GM18870 (cell line): Measurements from ENCODE around the gene C1orf87.

ENCODE experiments used
- ATAC-seq: cut with Tn5 transposase; IDR thresholded peaks from one replicate; pipeline ENCODE4 v1.9.1; 2021; ENCODE audit warnings: moderate library complexity; ENCODE audit not compliant: unreplicated experiment

The C1orf87 gene

GRCh38 chr1:60073605-60074278, at the start of gene C1orf87:
TSS of gene C1orf87 (minus strand) at chr1:60073770. CDS start at chr1:60072643, 1,127 bp downstream.
- ATAC-seq: no peak

GRCh38 chr1:60118085-60118484, 44.5 kb upstream of the C1orf87 start:
- no peak for ATAC-seq

DNA sequence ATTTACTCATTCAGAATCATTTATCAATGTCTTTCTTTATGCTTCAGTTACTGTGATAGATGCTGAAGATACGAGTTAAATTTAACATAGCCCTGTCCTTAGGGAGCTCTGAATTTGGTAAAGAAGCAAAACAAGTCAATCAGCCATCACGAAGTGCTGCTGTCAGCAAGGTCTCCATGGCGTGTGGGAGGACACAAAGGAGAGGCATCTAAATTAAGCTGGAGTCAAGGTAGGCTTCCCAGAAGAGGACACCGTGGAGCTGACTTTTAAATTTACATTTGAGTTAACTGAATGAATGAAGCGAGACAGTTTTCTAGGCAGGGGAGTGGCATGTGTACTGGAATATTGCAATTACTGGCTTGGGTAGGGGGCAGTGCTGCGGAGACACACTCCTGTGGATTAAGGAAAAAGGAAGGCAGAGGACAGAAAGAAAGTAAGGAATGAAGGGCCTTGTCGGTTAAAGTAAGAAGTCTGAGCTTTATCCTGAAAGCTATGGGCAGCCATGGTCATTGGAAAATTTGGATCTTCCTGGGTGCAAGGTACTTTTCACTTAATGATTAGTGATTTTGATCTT, 41.3 kb upstream of the C1orf87 start:
- ATAC-seq: no peak

GRCh38 chr1:60113596-60113995, 40.0 kb upstream of the C1orf87 start:
- no peak for ATAC-seq

DNA sequence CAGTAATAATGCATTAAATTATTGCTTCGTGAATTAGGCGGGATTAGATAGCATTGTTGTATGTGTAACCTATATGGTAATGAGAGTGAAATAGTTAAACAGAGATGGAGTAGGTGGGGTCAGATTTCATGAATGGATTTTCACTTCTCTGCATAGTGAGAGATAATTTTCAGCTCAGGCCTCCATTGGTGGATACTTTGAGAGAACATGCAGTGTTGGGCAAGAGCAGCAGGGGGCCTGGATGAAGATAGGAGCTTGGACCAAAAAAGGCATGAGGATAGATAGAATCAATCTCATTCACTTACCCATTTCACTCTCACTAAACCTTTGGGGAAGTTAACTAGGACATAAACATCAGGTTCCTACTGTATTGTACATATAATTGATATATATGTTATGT, 39.5 kb upstream of the C1orf87 start:
- ATAC-seq: no peak

DNA sequence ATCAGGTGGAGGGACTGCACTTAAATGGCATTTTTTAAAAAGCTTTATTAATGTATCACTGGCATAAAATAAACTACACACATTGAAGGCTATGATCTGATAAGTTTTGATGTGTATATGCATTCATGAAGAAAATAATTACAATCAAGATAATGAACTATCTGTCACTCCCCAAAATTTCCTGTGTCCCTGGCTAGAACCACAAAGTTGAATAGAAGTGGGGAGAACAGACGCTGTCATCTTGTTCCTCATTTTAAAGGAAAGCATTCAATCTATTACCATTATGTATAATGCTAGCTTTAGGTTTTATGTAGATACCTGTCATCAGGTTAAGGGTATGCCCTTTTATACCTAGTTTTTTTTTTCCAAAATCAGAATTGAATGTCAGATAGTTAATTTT, 38.1 kb upstream of the C1orf87 start:
- ATAC-seq: no peak

GRCh38 chr1:60111118-60111517, 37.5 kb upstream of the C1orf87 start:
- no peak for ATAC-seq

DNA sequence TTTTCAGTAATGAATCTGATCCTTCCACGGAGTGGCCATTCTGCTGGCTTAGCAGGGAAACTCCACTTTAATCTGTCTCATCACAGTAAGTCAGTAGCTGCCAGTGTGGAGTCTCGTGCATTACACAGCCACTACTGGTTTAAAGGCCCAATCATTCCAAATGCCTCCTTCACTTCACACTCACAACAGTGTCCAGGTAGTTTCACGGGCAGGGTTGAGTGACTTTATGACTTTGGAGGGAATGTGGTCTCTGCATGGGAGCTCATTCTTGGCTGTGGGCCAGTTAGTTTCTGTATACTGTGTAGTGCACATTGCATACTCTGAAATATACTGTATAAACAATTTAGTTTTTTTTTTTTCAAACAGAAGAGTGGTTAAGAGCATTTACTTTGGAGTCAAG, 34.6 kb upstream of the C1orf87 start:
- no peak for ATAC-seq

GRCh38 chr1:60103186-60103585, 29.6 kb upstream of the C1orf87 start:
- ATAC-seq: no peak

DNA sequence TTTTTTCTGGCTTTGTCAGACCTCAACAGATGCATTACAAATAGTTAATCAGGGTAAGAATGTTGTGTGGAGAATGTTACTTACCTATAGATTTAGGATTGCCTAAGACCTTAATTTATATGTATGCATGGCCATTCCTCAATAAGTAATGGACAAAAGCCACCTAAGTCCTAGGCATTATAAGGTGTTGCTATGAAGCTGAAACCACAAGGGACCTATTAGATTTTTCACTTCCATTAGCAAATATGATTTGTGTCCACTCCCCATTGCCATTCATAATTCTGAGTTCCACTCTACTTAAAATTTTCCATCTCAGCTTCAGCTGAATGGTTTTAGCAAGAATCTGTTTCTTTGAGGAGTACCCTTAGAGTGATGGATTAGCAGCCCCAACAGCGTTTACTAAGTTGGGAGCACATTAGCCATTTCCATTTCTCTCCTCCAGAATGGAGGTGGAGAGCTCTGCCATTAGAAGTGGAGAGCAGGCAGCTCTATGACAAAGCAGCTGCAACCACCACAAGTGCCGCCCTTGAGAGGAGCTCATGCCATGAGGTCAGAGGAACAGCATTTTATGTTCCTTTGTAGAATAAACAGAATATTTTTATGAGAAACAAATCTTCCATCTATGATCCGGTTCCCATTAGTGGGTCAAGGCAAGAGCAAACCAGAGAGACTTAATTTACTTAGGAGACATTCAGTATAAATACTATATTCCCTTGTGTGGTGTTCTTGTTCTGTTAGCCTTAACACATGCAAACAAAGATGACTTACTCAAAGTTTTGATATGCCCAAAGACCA, 28.9 kb upstream of the C1orf87 start:
- ATAC-seq: no peak

GRCh38 chr1:60101516-60101915, 27.9 kb upstream of the C1orf87 start:
- no peak for ATAC-seq

- no peak for ATAC-seq
Measured at GRCh38 chr1:60091195-60091715, 17.7 kb upstream of the C1orf87 start.

DNA sequence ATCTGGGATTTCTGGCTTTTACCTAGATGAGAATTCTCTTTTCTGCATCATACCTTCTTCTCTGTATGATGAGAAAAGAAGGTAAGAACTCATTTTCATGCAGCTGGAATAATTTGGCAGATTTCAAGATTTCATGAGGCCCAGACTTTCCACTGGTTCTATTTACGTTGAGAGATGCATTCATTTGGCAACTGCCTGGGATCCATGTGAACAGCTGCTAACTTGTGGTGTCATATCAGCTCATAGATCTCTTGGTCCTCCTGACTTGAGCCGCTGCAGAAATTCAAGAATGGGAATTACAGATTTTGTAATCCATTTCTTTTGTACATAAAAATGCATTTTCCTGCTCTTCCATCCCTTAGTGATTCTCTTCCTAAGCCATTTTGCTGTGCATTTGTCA, 17.1 kb upstream of the C1orf87 start:
- no peak for ATAC-seq

- ATAC-seq: no peak
Measured at GRCh38 chr1:60088620-60089155, 15.1 kb upstream of the C1orf87 start.

- ATAC-seq: no peak
Measured at GRCh38 chr1:60087681-60088080, 14.1 kb upstream of the C1orf87 start.

DNA sequence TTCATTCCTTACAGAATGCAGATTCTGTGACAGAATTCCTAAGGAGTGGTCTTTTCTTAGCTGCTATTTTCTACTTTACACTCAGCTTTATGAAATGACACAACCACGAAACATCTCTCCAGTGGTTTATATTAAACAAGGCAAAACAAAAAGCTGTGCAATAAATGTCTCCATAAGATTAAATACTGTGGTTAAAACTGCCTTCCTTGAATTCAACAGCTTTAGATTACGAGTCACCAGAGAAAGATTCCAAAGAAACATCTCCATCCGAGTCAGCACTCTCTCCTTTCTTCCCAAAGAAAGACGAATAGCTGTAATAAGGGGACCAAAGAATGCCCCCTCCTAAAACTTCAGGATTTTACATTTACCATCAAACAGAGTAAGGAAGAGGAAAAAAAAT, 4.6 kb upstream of the C1orf87 start:
- ATAC-seq: no peak

DNA sequence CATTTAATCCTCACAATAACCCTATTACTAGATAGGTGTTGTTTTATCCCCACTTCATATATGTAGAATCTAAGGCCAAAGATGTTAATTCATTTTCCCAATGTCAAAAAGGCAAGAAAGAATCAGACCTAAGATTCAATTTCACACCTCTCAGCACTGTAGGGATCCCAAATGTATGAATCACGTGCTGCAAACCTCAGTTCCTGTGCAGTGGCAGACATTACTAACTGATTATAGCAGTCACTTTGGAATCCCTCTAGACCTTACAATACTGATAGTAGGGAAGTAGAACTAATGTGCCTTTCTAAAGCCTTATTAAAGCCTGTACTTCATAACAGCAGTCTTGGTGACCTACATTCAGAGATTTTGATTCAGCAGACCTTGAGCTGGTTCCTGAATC, 2.3 kb downstream of the C1orf87 start:
- no peak for ATAC-seq

GRCh38 chr1:60069691-60070090, 3.9 kb downstream of the C1orf87 start:
- ATAC-seq: no peak

DNA sequence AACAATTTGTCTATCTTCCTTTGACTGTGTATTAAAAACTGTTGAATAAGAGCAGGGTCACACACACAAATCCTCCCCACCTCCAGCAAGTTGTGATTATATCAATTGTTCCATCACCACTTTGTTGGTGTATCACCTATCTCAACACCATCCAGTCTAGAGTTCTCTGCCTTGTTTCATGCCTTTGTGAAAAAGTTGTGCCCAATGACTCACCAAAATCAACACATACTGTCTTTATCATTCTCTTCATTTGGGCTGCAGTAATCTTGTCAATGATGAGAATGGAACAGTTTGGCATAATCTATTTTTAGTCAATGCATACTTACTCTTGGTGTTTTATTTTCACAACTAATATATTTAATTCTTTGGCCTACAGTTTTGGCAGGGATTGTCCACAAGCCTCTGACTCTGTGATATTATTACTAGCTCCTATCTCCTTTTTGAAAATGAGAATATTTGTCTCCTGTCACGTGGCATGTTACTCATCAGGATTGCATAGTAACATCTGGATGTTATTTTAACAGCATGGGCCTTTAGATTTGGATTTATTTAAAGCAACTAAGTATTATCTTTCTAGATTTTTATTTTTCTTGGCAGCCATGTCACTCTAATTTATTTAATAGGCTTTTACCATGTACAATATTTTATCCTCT, 5.1 kb downstream of the C1orf87 start:
- ATAC-seq: no peak

DNA sequence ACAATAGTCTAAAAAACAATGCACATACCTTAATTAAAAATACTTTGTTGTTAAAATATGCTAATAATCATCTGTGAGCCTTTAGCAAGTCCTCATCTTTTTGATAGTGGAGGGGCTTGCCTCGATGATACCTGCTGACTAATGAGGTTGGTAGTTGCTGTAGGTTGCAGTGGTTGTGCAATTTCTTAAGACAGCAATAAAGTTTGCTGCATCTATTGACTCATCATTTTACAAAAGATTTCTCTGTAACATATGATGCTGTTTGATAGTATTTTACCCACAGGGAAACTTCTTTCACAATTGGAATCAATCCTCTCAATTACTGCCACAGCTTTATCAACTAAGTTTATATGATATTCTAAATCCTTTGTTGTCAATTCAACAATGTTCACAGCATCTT, 7.6 kb downstream of the C1orf87 start:
- ATAC-seq: no peak

- ATAC-seq: no peak
Measured at GRCh38 chr1:60065199-60065598, 8.4 kb downstream of the C1orf87 start.
